GM12875 (cell line): ENCODE data around the gene IQCE.

ENCODE experiments used
- H3K4me3 ChIP-seq: one replicate; pipeline ENCODE4 v1.5.1; 2011; ENCODE audit warnings: low read depth, low read length, control low read depth
- TF ChIP-seq, protein P1 (sequence below): IDR thresholded peaks from 2 replicates; pipeline ENCODE4 v1.5.1; 2011; ENCODE audit warnings: low read depth, mild to moderate bottlenecking, control low read depth, inconsistent platforms, low read length, moderate library complexity, borderline replicate concordance; ENCODE audit not compliant: insufficient read depth

Gene IQCE

DNA sequence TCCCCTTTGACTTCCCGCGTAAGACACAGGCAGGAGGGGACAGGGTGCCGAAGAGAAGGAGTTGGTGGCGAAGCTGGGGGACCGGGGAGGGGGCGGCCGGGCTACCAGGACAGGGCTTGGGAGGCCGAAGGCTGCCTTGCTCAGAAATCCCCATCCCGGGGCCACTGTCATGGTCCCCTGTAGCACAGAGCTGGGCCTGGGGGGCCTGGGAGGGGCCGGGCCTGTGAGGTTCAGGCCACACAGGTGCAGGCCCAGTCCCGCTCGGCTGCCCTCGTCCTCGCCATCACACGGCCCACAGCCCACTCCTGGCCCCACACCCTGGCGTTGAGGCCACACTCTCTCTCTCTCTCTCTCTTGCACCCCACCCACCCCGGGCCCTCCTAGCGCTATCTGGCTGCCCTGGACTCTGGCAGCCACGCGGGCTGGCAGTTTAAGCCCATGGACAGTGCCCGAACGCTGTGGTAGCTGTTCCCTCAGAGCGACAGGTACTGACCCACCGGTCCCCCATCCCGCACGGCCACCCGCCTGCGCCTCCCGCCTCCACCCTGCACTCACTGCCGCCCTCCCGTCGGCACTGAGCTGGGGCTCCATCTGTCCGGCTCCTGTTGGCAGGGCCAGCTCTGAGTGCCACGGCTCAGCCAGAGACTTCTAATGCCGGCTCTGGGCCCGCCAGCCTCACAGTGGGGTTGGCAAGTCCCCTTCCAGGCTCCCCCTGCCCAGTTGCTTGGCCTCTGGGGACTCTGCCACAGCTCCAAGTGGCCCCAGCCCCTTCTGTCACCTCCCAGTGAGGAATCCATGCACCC, 101.0 kb downstream of the IQCE start:
- H3K4me3 ChIP-seq = no peak overlapping the region
- TF ChIP-seq, protein P1, sequence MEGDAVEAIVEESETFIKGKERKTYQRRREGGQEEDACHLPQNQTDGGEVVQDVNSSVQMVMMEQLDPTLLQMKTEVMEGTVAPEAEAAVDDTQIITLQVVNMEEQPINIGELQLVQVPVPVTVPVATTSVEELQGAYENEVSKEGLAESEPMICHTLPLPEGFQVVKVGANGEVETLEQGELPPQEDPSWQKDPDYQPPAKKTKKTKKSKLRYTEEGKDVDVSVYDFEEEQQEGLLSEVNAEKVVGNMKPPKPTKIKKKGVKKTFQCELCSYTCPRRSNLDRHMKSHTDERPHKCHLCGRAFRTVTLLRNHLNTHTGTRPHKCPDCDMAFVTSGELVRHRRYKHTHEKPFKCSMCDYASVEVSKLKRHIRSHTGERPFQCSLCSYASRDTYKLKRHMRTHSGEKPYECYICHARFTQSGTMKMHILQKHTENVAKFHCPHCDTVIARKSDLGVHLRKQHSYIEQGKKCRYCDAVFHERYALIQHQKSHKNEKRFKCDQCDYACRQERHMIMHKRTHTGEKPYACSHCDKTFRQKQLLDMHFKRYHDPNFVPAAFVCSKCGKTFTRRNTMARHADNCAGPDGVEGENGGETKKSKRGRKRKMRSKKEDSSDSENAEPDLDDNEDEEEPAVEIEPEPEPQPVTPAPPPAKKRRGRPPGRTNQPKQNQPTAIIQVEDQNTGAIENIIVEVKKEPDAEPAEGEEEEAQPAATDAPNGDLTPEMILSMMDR = no peak

DNA sequence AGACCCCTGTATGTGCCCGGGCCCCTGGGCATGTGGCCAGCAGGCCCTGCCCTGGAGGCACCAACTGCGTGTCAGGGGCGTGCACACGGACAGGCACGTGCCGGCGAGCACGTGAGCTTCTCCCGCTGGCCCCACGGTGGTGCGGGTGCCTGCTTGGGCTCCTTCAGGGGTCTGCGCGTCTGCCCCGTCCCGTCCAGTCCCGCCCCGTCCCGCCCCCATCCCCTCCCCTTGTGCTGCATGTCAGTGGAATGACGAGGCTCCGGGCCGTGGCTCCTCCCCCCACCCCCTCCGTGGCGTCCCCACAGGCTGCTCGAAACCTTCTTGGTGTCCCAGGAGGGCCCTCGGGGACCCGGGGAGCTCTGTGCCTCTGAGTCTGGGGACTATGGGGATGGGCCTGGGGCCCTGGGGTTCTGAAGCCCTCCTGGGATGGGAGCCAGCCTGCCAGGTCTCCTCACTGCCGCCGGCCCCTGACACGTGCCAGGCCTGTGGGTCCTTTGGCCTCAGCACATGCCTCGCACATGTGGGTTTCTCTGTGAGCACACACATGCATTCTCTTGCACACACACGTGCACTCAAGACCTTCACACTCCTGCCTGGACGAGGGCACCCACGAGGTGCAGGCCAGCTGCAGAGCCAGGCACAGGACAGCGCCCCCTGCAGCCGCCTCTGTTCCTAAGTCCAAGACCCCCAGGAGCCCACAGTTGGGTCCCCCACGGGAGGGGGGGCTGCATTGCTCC, 101.7 kb downstream of the IQCE start:
- TF ChIP-seq, protein P1 = peak; percentile 35; the same call in 1 of the 2 replicates
- H3K4me3 ChIP-seq = no peak overlapping the region

DNA sequence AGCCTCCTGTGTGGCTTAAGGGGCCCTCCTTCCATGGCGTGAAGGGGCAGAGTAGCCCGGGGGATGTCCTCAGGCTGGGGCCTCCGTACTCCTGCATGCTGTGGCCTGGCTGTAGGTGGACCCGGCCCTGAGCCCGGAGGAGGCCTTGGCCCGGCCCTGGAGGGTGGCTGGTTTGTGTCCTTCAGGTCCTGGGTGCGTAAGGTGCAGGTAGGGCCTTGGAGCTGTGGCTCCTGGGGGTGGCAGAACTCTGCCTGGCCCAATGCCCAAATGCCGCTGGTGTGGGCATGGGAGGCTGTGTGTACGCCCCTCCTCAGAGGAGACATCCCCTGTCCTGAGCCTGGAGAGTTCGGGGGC, 102.3 kb downstream of the IQCE start:
- TF ChIP-seq, protein P1 = no peak
- H3K4me3 ChIP-seq = no peak overlapping the region

DNA sequence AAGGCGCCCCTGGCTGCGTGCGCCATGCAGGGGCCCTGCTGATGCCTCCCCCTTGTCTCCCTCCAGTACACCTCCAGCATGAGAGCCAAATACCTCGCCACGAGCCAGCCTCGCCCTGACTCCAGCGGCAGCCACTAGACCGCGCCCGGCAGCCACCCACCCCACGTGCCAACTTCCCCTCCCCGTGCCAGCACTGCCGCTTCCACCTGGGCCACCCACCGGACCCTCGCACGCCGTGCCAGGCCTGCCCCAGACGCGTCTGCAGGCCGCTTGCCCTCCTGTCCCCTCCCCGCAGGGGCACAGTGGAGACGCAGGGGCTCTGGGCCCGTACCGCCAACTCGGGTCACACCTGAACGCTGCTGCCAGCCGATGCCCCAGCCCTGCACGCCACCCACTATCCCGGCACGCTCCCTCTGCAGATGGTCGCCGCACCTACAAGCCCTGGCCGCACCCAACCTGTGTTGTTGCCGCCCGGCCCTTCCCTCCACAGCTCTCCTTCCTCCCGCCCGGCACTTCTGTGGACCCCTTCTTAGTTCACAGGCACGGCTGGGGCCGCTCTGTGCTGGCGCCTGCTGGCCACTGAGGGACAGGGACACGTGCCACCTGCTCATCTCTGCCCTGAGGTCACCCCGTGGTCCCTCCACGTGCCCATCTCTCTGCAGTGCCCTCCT, 103.0 kb downstream of the IQCE start:
- H3K4me3 ChIP-seq = no peak overlapping the region
- TF ChIP-seq, protein P1 = no peak

DNA sequence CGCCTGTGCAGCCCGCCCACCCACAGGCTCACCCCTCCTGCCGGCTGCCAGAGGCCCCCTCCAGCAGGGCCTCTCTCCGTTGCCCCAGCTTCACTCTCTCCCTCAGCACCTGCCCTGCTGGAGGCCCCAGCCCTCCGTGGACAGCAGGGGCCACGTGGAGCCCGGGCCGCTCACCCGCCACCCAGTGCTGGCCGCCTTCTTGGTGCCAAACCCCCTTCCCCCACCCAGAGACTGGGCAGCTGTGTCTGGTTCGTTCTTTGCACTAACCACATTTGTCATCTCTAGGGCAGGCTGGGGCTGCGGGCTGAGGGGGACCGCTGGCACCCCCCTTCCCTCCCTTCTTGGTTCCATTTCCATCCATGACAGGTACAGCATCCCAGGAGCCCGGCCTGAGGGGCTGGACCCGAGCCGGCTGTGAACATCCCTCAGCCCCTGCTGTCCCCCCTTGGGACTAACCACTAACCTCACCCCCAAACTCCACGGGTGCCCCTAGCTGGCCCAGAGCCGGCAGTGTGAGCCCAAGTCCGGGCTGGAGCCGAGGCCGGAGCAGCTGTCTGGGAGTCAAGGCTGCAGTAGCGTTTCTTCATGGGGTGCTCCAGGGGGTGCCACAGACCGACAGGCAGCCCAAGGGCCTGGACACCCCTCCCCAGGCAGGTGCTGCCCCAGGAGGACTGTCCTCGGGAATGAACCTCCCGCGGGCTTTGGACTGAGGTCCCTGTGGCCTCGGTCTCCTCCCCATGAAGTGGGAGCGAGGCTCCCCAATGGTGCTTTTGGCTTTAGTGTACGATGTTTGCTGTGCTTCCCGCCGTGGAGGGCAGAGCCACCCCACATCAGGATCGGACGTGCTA, 103.7 kb downstream of the IQCE start:
- no peak overlapping the region for H3K4me3 ChIP-seq
- TF ChIP-seq, protein P1 = no peak

DNA sequence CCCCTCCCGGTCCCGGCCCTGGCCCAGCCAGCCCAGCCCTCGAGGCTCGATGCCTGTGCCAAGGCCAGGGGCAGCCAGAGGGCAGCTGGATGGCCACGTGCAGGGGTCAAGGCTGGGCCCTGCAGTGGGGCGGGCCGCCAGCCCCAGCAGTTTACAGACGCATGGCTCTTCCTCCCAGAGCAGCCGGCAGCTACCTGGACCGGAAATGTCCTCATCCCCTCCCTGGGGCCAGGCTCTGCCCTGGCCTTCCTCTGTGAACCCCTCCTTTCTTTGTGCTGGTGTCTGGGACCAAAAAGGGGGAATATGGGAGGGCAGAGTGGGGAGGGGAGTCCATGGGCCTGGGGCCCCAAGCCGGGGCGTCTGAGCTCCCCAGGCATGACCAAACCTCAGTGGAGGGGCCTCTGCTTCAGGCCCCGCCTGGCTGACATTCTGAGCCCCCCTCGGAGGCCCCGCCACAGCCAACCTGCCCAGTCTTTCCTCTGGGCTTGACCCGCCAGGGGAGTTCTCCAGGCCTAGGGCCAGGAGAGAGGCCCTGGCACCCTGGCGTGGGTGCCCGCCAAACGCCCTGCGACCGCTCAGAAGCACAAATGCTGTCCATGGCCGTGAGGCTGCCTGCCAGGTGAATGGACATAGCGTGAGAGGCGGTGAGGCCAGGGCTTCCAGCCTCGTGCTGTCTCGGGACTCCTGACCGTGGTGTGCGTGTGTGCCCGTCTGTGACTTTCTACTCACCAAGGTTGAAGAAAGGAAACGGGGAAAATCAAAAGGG, 104.5 kb downstream of the IQCE start:
- TF ChIP-seq, protein P1 = no peak
- no peak overlapping the region for H3K4me3 ChIP-seq
